BJ (cell line): ENCODE measurements around the gene TTC3. TPM values are rescaled to one million over a fixed set of nuclear protein-coding genes. Genes with fewer than 3 reads are reported as not detected.

Experiments
- CTCF ChIA-PET: fragments of 350-600 bp; formaldehyde crosslinking; extraction: SDS; loops from one replicate; lab custom pipeline; 2021; ENCODE audit warnings: antibody characterized with exemption, inconsistent platforms; lab: Yijun Ruan, JAX
- POLR2A ChIA-PET: fragments of 300-600 bp; sonication (Branson Sonifier 250); formaldehyde crosslinking; extraction: SDS; loops from one replicate; lab custom pipeline; 2021; ENCODE audit warnings: antibody characterized with exemption; lab: Charles Lee
- DNase-seq: peaks from one replicate; pipeline ENCODE4 v3.0.0-alpha.2; 2011; ENCODE audit warnings: low read depth
- H3K27me3 ChIP-seq: 2 replicates; pipeline ENCODE4 v1.6.0; 2011; ENCODE audit warnings: low read length; ENCODE audit not compliant: control insufficient read depth, insufficient read depth
- H3K36me3 ChIP-seq: 2 replicates; pipeline ENCODE4 v1.5.1; 2011; ENCODE audit warnings: low read length; ENCODE audit not compliant: control insufficient read depth, insufficient read depth
- H3K4me3 ChIP-seq: 2 replicates; pipeline ENCODE4 v1.5.1; 2011; ENCODE audit warnings: low read depth, mild to moderate bottlenecking, control low read depth, low read length
- polyA plus RNA-seq: library from polyadenylated mRNA; depleted of rRNA; stranded (reverse); fragments of >200 nt; gene quantifications from 2 replicates; pipeline ENCODE4 v1.2.3, GENCODE V29; 2011
- TF ChIP-seq, protein P1 (sequence below): IDR thresholded peaks from 2 replicates; pipeline ENCODE4 v1.5.1; 2011; ENCODE audit warnings: low read depth, mild to moderate bottlenecking, control low read depth, inconsistent platforms, low read length, moderate library complexity; ENCODE audit not compliant: insufficient read depth

TTC3 gene
- polyA plus RNA-seq, 1 experiment: 108 TPM

DNA sequence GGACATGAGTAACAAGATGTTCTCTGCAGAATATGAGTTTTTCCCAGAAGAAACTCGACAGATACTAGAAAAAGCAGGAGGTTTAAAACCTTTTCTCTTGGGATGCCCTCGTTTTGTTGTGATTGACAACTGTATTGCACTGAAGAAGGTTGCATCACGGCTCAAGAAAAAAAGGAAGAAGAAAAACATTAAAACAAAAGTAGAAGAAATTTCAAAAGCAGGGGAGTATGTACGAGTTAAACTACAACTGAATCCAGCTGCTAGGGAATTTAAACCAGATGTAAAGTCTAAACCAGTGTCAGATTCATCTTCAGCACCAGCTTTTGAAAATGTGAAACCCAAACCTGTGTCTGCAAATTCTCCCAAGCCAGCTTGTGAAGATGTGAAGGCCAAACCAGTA, 92.5 kb downstream of the TTC3 start:
- TF ChIP-seq, protein P1, sequence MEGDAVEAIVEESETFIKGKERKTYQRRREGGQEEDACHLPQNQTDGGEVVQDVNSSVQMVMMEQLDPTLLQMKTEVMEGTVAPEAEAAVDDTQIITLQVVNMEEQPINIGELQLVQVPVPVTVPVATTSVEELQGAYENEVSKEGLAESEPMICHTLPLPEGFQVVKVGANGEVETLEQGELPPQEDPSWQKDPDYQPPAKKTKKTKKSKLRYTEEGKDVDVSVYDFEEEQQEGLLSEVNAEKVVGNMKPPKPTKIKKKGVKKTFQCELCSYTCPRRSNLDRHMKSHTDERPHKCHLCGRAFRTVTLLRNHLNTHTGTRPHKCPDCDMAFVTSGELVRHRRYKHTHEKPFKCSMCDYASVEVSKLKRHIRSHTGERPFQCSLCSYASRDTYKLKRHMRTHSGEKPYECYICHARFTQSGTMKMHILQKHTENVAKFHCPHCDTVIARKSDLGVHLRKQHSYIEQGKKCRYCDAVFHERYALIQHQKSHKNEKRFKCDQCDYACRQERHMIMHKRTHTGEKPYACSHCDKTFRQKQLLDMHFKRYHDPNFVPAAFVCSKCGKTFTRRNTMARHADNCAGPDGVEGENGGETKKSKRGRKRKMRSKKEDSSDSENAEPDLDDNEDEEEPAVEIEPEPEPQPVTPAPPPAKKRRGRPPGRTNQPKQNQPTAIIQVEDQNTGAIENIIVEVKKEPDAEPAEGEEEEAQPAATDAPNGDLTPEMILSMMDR: no peak
- CTCF ChIA-PET: interaction anchor here (0.8 kb wide), 1 partner anchor 9 kb away, joined by 3 read pairs; no protein-coding TSS in a partner anchor
- H3K4me3 ChIP-seq: no peak overlapping the region
- DNase-seq: no peak
- POLR2A ChIA-PET: no interaction called here
- no peaks in the 10 kb centered on the region for H3K27me3 ChIP-seq
- peaks cover 11% of the 10 kb centered on the region for H3K36me3 ChIP-seq

- H3K27me3 ChIP-seq: no peaks in the 10 kb centered on the region
- H3K4me3 ChIP-seq: no peak overlapping the region
- ChIA-PET CTCF (interaction anchor here (0.8 kb wide), 1 partner anchor 189 kb away, joined by 3 read pairs; no protein-coding TSS in a partner anchor), POLR2A (no interaction called here)
- peaks cover 8% of the 10 kb centered on the region for H3K36me3 ChIP-seq
- DNase-seq: no peak
- TF ChIP-seq, protein P1: no peak
Measured at GRCh38 chr21:37166733-37167132, 93.7 kb downstream of the TTC3 start.

- peaks cover 6% of the 10 kb centered on the region for H3K36me3 ChIP-seq
- ChIA-PET POLR2A (no interaction called here), CTCF (interaction anchor here (0.7 kb wide), 1 partner anchor 178 kb away, joined by 3 read pairs; no protein-coding TSS in a partner anchor)
- no peak overlapping the region for H3K4me3 ChIP-seq
- TF ChIP-seq, protein P1: no peak
- H3K27me3 ChIP-seq: no peaks in the 10 kb centered on the region
- no peak for DNase-seq
Measured at GRCh38 chr21:37168666-37169065, 95.6 kb downstream of the TTC3 start.

GRCh38 chr21:37172646-37173045, 99.6 kb downstream of the TTC3 start:
- POLR2A ChIA-PET: no interaction called here
- CTCF ChIA-PET: interaction anchor here (3.6 kb wide), 1 partner anchor 12 kb away, joined by 11 read pairs; no protein-coding TSS in a partner anchor
- Histone ChIP-seq H3K27me3 (no peaks in the 10 kb centered on the region), H3K36me3 (peaks cover 8% of the 10 kb centered on the region), H3K4me3 (no peak overlapping the region)
- TF ChIP-seq, protein P1: no peak
- no peak for DNase-seq

DNA sequence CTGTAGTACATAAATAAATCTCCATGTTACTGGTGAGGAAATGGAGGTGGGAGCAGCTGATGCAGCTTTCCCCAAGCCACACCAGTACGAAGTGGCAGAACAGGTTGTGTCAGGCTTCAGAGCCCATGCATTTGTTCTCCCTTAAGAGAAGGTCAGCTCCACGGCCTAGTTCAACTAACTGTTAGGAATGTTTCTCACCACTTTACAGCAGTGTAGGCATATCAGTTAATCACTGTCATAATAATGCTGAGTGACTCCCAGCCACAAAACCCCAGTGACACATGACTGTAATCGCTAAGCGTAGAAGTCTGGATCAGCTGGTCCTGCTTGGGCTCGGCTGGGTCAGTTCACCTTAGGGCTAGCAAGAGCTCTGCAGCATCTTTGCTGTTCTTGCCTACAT, 103.7 kb downstream of the TTC3 start:
- TF ChIP-seq, protein P1: no peak
- Histone ChIP-seq H3K36me3 (peaks cover 6% of the 10 kb centered on the region), H3K27me3 (no peaks in the 10 kb centered on the region), H3K4me3 (no peak overlapping the region)
- CTCF ChIA-PET: no interaction called here
- no peak for DNase-seq
- POLR2A ChIA-PET: no interaction called here
